Fibroblast of gingiva (primary cell): ENCODE measurements around the gene POU1F1.
A peak's percentile ranks its signal among the peaks of the same experiment; 100 is the strongest.
"Not testable (repeated sequence)": the region's sequence is repeated elsewhere in the genome, so short reads cannot be mapped to it uniquely, and the experiment has no call there.

Experiments
- DNase-seq: peaks from one replicate; pipeline ENCODE4 v3.0.0-alpha.2; 2011; ENCODE audit warnings: low read depth

Gene POU1F1

DNA sequence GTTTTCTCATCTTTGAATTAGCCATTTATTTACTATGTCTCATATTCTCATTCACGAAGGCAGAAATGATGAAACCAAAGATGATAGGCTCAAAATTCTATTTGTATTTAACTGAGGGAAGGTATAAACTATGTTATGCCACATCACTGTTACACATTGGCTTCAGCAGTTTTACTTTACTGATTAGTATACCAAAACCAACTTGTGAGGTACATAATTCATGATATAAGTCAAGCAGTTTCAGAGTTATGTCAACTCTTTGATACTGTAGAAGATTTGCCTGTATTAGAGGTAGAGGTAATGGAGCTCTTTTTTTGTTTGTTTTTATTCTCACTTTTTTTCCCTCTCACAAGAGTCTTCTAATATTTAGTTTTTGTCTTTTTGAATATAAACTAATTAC, 26.4 kb downstream of the POU1F1 start:
- DNase-seq: no peak

DNA sequence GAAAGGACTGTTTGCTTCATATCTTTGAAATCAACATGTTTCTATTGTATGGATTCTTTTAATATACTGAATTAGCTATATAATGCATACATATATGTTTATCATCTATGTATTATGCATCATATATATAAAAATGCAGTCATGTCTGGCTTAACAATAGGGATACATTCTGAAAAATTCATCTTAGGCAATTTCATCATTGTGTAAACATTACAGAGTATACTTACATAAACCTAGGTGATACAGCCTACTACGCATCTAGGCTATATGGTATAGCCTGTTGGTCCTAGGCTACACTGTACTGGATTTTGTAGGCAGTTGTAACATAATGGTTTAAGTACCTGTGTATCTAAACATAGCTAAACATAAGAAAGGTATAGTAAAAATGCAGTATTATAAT, 27.6 kb downstream of the POU1F1 start:
- DNase-seq: no peak

DNA sequence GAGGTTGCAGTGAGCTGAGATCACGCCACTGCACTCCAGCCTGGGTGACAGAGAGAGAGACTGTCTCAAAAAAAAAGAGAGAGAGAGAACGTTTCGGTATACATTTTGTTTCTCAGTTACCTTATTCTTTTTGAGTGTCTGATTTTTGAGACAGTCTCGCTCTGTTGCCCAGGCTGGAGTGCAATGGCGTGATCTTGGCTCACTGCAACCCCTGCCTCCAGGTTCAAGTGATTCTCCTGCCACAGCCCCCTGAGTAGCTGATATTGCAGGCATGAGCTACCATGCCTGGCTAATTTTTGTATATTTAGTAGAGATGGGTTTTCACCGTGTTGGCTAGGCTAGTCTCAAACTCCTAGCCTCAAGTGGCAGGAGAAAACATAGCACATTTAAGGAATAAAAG, 28.2 kb downstream of the POU1F1 start:
- DNase-seq: not testable (repeated sequence)

DNA sequence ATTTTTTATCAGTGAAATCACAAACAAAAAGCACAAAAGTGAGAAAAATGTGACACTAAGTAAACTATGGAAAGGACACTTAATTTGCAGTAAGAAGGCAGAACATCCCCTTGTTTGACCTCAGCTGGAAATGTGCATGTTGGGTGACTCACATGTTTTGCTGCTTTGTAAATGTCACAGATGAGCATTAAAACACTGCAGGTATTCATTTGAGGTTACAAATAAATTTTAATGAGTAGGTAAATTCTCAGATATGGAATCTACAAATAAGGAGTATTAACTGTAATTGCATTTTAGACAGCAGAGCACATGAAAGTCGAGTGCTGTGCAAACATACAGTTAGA, 29.0 kb downstream of the POU1F1 start:
- peak; percentile 1 for DNase-seq

DNA sequence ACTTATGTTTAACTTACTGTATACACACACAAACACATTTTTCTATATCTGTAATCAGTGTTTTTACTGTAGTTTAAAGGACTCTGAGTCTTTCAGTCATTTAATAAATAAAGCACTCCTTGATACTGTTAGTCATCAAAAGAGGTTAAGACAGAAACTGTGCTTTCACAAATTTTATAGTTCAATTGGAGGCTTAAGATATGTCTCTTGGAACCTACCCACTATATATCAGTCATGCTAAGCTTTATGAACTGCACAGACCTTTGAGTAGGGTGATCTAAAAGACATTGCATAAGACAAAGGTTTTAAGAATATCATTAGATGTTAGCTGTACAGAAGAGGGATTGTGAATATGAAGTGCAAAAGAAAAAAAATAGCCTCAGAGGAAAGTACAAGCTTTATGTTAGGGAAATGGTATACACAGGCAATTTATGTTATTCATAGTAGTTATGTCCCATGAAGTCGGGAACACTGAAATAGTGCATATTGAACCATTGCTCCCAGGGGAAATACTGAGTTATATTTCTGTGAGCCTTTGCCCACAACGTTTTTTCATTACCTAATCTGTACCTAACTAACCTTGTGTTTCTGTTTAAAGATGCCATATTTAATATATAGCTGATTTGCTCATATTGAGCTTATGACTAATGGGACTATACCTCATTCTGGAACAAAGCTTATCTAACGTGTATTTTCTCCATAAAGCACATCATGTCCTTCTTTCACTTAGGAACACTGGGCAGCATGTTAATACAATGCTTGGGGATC, 29.5 kb downstream of the POU1F1 start:
- DNase-seq: no peak

DNA sequence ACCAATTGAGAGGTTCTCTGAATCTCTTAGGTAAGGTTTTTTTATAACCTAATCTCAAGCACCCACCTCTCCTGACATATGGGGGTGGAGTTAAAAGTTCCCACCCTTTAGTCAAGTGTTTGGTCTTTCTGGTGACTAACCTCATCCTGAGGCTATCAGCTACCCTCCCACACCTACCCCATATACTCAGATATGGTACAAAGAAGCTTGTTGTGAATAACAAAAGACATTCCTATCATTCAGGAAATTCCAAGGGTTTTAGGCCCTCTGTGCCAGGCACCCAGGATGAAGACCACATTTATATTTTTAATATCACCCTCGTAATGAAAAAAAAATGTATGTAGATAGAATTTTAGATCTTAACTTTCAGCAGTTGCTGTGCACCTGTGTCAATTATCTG, 40.3 kb downstream of the POU1F1 start:
- DNase-seq: no peak

DNA sequence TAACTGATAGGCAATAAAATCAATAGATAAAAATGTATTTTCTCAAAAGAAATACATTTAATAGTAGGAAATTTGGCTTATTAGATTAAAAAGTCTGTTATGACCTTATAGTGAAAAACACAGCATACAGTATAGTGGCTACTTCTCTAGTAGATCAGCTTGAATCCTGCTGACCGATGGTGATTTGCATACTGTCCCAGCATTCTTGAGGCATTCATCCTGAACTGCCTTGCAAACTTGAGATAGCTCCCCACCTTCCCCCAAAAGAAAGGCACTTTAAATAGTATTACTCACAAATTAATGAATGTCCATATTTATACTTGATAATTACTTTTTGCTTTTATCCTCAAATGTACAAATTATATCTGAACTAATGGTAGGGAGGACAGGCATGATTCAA, 42.6 kb downstream of the POU1F1 start:
- no peak for DNase-seq

DNA sequence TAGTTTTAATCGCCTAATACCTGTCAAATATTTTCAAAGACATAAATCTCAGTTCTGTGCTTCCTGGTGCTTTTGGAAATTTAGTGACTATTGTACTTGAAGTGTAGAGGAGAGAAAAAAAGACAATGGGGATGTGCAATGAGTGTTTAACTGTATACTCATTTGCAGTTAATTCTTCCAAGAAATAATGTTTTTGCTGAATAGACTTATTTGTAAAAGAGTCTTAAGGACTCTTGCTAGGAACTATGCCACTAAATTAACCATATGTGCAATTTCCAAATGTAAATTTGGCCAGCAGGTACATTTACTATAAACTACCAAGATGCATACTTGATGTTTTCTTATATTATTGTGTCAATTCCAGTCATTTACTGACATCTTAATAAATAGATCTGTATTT, 47.3 kb downstream of the POU1F1 start:
- DNase-seq: no peak

DNA sequence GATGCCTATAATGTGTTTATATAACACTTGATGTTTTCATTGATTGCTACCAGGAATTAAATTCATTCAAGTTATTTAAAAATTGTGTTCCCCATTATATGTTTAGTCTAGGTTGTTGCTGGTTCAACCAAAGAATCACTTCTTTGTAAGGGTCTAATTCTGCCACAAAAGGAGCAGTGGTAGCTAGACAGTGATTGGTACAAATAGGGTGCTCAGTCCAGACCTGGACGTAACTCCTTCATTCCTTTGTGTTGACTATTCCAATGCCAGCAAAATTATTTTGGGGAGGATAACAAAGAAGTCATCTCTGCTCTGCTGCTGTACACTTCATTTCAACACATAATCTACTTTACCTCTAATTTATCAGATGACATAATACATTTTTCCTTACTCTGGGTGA, 48.1 kb downstream of the POU1F1 start:
- DNase-seq: no peak

DNA sequence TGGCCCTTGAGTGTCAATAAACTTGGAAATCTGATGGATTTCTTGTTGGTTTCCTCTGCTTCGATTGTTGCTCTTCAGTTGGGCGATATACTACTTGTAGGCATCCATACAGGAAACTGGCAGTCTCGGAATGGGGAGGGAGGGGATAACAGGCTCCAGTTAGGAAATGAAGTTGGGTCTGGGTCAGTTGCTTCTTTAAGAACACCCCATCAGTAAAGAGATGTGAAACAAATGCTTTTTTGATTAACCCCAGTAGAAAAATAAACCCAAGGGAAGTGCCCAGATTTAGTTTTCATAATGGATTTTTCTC, 48.6 kb downstream of the POU1F1 start:
- no peak for DNase-seq

DNA sequence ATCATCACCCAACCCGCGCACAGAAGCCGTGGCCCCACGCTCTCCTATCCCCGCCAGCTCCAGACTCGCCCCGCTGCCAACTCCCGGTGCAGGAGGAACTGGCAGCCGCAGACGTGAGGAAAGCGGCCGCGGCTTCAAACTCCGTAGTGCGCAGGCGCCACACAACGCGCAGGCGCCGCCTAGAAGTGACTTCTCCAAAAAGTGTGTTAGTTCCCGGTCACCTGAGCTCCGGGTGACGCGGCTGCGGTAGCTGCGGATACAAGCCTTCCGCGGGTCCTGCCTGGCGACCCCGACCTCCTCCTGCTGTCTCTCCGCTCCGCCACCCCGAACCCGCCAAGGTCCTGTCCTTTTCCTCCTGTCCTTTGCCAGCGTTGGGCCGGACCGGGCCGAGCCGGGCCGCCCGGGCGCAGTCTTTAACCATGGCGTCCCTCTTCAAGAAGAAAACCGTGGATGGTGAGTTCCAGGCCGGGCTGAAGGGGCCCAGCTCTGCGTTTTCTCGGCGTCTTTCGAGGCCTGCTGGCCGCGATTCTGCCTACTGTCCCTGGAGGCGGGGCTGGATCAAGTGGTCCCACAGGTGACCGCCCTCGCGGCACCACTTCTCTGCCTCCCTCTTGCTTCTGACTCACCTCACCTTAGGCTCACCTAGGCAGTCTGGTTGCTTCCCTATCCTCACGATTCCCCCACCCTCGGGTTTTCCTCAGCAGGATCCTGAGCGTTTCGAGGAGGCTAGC, 49.1 kb downstream of the POU1F1 start, which contains the start of gene CHMP2B:
TSS of gene CHMP2B (plus strand) at position 206 of the 731 bp plus-strand sequence. CDS start at position 420, 214 bp downstream.
- DNase-seq: peak; percentile 93

DNA sequence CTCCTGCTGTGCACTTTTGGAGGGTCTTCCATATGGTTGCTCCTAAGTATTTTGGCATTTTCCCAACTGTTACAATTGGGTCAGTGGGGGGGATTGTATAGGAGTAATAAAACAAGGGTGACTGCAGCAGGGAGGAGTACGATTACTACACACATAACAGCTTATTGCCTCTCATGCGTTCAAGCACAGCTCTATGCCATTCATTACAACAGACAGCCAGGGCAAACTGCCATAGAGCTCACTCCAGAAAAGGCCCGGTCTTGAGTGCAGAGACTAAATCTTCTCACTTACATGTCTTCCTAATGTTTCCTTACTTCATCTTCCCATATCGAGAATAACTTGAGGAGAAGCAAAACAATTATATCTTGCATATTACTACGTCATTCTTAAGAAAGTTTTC, 50.7 kb downstream of the POU1F1 start:
- DNase-seq: peak; percentile 14

DNA sequence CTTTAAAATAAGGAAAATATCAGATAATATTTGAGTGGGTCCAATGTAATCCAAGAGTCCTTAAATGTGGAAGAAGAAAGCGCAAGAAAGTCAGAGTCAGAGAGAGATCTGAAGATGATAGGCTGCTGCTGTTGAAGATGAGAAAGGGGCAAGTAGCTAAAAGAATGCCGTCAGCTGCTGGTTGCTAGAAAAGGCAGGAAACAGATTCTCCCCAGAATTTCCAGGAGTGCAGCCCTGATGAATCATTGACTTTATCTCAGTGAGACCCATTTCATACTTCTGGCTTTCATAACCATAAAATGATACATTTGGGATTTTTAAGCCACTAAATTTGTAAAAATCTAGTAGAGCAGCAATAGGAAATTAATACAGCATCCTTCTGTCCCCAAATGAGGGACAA, 56.8 kb downstream of the POU1F1 start:
- no peak for DNase-seq

DNA sequence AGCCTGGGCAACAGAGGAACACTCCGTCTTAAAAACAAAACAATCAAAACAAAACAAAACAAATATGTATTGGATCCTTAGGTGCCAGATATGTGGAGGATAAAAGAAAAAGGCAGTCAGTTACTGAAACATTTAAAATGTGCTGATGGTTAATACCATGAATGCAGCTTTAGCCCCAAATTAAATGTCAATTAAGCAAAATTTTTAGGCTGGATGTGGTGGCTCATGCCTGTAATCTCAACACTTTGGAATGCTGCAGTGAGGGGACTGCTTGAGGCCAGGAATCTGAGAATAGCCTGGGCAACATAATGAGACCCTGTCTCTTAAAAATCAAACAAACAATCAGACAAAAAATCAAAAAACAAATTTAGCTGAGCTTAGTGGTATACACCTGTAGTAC, 57.8 kb downstream of the POU1F1 start:
- no peak for DNase-seq
